H9 (cell line): ENCODE data around the gene C1orf198. TPM values are rescaled to one million over a fixed set of nuclear protein-coding genes. Genes with fewer than 3 reads are reported as not detected.

ENCODE experiments used
- DNase-seq: peaks from one replicate; pipeline ENCODE4 v3.0.0-alpha.2; 2017
- H2AFZ ChIP-seq: one replicate; pipeline ENCODE4 v1.6.1; 2013; ENCODE audit warnings: mild to moderate bottlenecking, low read length, control low read depth, moderate library complexity
- H2AK5ac ChIP-seq: 2 replicates; pipeline ENCODE4 v1.6.1; 2013; ENCODE audit warnings: low read length, control low read depth, mixed read lengths; ENCODE audit not compliant: insufficient read length
- H2BK120ac ChIP-seq: one replicate; pipeline ENCODE4 v1.6.1; 2013; ENCODE audit warnings: low read depth, mild to moderate bottlenecking, low read length, control low read depth, inconsistent platforms; ENCODE audit not compliant: poor library complexity, severe bottlenecking
- H2BK12ac ChIP-seq: 2 replicates; pipeline ENCODE4 v1.6.1; 2013; ENCODE audit warnings: low read length, control low read depth, mixed read lengths, low read depth; ENCODE audit not compliant: insufficient read length
- H2BK15ac ChIP-seq: 2 replicates; pipeline ENCODE4 v1.6.1; 2013; ENCODE audit warnings: low read depth, low read length, control low read depth
- H2BK20ac ChIP-seq: one replicate; pipeline ENCODE4 v1.6.1; 2013; ENCODE audit warnings: low read depth, mild to moderate bottlenecking, low read length, control low read depth, inconsistent platforms; ENCODE audit not compliant: poor library complexity, severe bottlenecking
- H2BK5ac ChIP-seq: 2 replicates; pipeline ENCODE4 v1.6.1; 2013; ENCODE audit warnings: low read length, control low read depth, mixed read lengths; ENCODE audit not compliant: insufficient read length
- H3K14ac ChIP-seq: 2 replicates; pipeline ENCODE4 v1.6.1; 2013; ENCODE audit warnings: low read length, control low read depth; ENCODE audit not compliant: insufficient read depth
- H3K18ac ChIP-seq: 2 replicates; pipeline ENCODE4 v1.6.1; 2013; ENCODE audit warnings: low read depth, mild to moderate bottlenecking, mixed read lengths, low read length, control low read depth; ENCODE audit not compliant: insufficient read length
- H3K23ac ChIP-seq: 2 replicates; pipeline ENCODE4 v1.6.1; 2013; ENCODE audit warnings: low read length, control low read depth, mixed read lengths, low read depth; ENCODE audit not compliant: insufficient read length
- H3K23me2 ChIP-seq: 2 replicates; pipeline ENCODE4 v1.6.1; 2013; ENCODE audit warnings: low read depth, mild to moderate bottlenecking, mixed read lengths, low read length, control low read depth; ENCODE audit not compliant: insufficient read length, poor library complexity, severe bottlenecking
- H3K27ac ChIP-seq: 2 replicates; pipeline ENCODE4 v1.5.1; 2013; ENCODE audit warnings: low read length, control low read depth, mixed read lengths, low read depth; ENCODE audit not compliant: insufficient read length
- H3K27me3 ChIP-seq: 2 replicates; pipeline ENCODE4 v1.6.1; 2013; ENCODE audit warnings: low read length, control low read depth, inconsistent platforms; ENCODE audit not compliant: insufficient read depth
- H3K4ac ChIP-seq: 2 replicates; pipeline ENCODE4 v1.6.1; 2013; ENCODE audit warnings: low read depth, mild to moderate bottlenecking, control low read depth, inconsistent platforms, low read length, moderate library complexity
- H3K4me1 ChIP-seq: 2 replicates; pipeline ENCODE4 v1.6.1; 2013; ENCODE audit warnings: low read length, control low read depth, inconsistent platforms; ENCODE audit not compliant: insufficient read depth
- H3K4me2 ChIP-seq: 2 replicates; pipeline ENCODE4 v1.6.1; 2013; ENCODE audit warnings: low read length, control low read depth, mixed read lengths; ENCODE audit not compliant: insufficient read length, insufficient read depth
- H3K56ac ChIP-seq: 2 replicates; pipeline ENCODE4 v1.6.1; 2013; ENCODE audit warnings: low read depth, mild to moderate bottlenecking, mixed read lengths, low read length, control low read depth; ENCODE audit not compliant: insufficient read length
- H3K79me1 ChIP-seq: 2 replicates; pipeline ENCODE4 v1.6.1; 2013; ENCODE audit warnings: low read depth, mild to moderate bottlenecking, moderate library complexity, low read length, control low read depth, inconsistent platforms; ENCODE audit not compliant: insufficient read depth, poor library complexity, severe bottlenecking
- H3K79me2 ChIP-seq: 2 replicates; pipeline ENCODE4 v1.6.1; 2013; ENCODE audit warnings: low read length, control low read depth, inconsistent platforms; ENCODE audit not compliant: insufficient read depth
- H3K9ac ChIP-seq: 2 replicates; pipeline ENCODE4 v1.6.1; 2013; ENCODE audit warnings: low read length, control low read depth, mixed read lengths; ENCODE audit not compliant: insufficient read length; ENCODE audit errors: extremely low read depth
- H3K9me3 ChIP-seq: one replicate; pipeline ENCODE4 v1.6.1; 2013; ENCODE audit warnings: low read depth, low read length, inconsistent platforms; ENCODE audit not compliant: control insufficient read depth
- H3T11ph ChIP-seq: one replicate; pipeline ENCODE4 v1.6.1; 2013; ENCODE audit warnings: mild to moderate bottlenecking, low read length, control low read depth, inconsistent platforms
- H4K20me1 ChIP-seq: one replicate; pipeline ENCODE4 v1.6.1; 2013; ENCODE audit not compliant: control insufficient read depth, insufficient read length, insufficient read depth
- H4K5ac ChIP-seq: 2 replicates; pipeline ENCODE4 v1.6.1; 2013; ENCODE audit warnings: low read depth, mild to moderate bottlenecking, mixed read lengths, low read length, control low read depth; ENCODE audit not compliant: insufficient read length
- H4K8ac ChIP-seq: replicated peaks from 2 replicates; pipeline ENCODE4 v1.6.1; 2013; ENCODE audit warnings: low read length, control low read depth, mixed read lengths, low read depth; ENCODE audit not compliant: insufficient read length
- H4K91ac ChIP-seq: 2 replicates; pipeline ENCODE4 v1.6.1; 2013; ENCODE audit warnings: low read depth, mild to moderate bottlenecking, moderate library complexity, mixed read lengths, low read length, control low read depth; ENCODE audit not compliant: insufficient read length
- H3K27ac Mint-ChIP-seq, 3 experiments: 2 replicates in 2 of 3; 3 replicates in 1 of 3; pipeline ENCODE4 v1.8.0; 2020 to 2021; ENCODE audit warnings: mixed read lengths in 3 of 3, mild to moderate bottlenecking in 1 of 3, moderate library complexity in 1 of 3
- H3K27me3 Mint-ChIP-seq: 2 replicates; pipeline ENCODE4 v1.8.0; 2021; ENCODE audit warnings: low read depth, mild to moderate bottlenecking, moderate library complexity, mixed read lengths
- H3K36me3 Mint-ChIP-seq, 3 experiments: 2 replicates in 2 of 3; 3 replicates in 1 of 3; pipeline ENCODE4 v1.8.0; 2020 to 2021; ENCODE audit warnings: low read depth in 3 of 3, mixed read lengths in 3 of 3; ENCODE audit not compliant: insufficient read depth in 1 of 3
- H3K4me1 Mint-ChIP-seq, 2 experiments: 2 replicates each; pipeline ENCODE4 v1.8.0; 2020; ENCODE audit warnings: mixed read lengths in 2 of 2
- H3K4me3 Mint-ChIP-seq, 2 experiments: 2 replicates in 1 of 2; 3 replicates in 1 of 2; pipeline ENCODE4 v1.8.0; 2020 to 2021; ENCODE audit warnings: mild to moderate bottlenecking in 2 of 2, mixed read lengths in 2 of 2, moderate library complexity in 1 of 2
- H3K9me3 Mint-ChIP-seq, 2 experiments: 2 replicates in 1 of 2; 3 replicates in 1 of 2; pipeline ENCODE4 v1.8.0; 2020; ENCODE audit warnings: mild to moderate bottlenecking in 2 of 2, mixed read lengths in 2 of 2, moderate library complexity in 1 of 2
- CTCF ChIP-seq: fragments of 200-600 bp; sonication (generic); conservative IDR thresholded peaks from 3 replicates; pipeline ENCODE4 v1.8.0; 2021; ENCODE audit warnings: antibody characterized with exemption, mild to moderate bottlenecking
- WGBS: extraction: QIAGEN DNeasy Blood & Tissue Kit; methylation state at CpG from one replicate; pipeline ENCODE4 v1.1.7; 2013; ENCODE audit warnings: missing lambda C conversion rate, low lambda C conversion rate, mixed read lengths; ENCODE audit not compliant: insufficient read length; ENCODE audit errors: extremely low coverage; 5-methylcytosine and 5-hydroxymethylcytosine counted together
- total RNA-seq: library from RNA; stranded (reverse); gene quantifications from 2 replicates; pipeline ENCODE4 v1.2.1, GENCODE V29; 2021

The C1orf198 gene
- total RNA-seq, 1 experiment from 2014 or later: 28.9 TPM

- Histone ChIP-seq H3K23me2 (no peaks in the 10 kb centered on the region), H2BK120ac (no peak overlapping the region), H2BK15ac (no peak overlapping the region), H4K8ac (no peak overlapping the region), H3K27ac (no peak overlapping the region), H3K9ac (no peak overlapping the region), H2AK5ac (no peak overlapping the region), H3K4me1 (no peaks in the 10 kb centered on the region), H3K14ac (no peak overlapping the region), H2AFZ (no peak overlapping the region), H3K56ac (no peak overlapping the region), H2BK5ac (no peak overlapping the region), H3K79me2 (no peaks in the 10 kb centered on the region), H3K79me1 (no peaks in the 10 kb centered on the region), H2BK20ac (no peak overlapping the region), H4K5ac (no peak overlapping the region), H3K23ac (no peak overlapping the region), H3K4me2 (no peak overlapping the region), H3K18ac (no peak overlapping the region), H3K27me3 (no peaks in the 10 kb centered on the region), H4K20me1 (no peaks in the 10 kb centered on the region), H3T11ph (no peak overlapping the region), H4K91ac (no peak overlapping the region), H3K9me3 (no peaks in the 10 kb centered on the region), H2BK12ac (no peak overlapping the region), H3K4ac (no peak overlapping the region)
- no peaks in the 10 kb centered on the region for H3K4me1 Mint-ChIP-seq
- no CpG with 5 or more reads among the region's 4 CpGs for WGBS
- DNase-seq: no peak
- no peak for TF ChIP-seq CTCF
- no peaks in the 10 kb centered on the region for H3K9me3 Mint-ChIP-seq
- H3K27me3 Mint-ChIP-seq: peaks cover 4% of the 10 kb centered on the region; the same call in 1 of the 2 replicates
- H3K27ac Mint-ChIP-seq: no peak overlapping the region
- no peak overlapping the region for H3K4me3 Mint-ChIP-seq
- no peaks in the 10 kb centered on the region; a peak in 1 of 7 replicates for H3K36me3 Mint-ChIP-seq
Observed at GRCh38 chr1:230907472-230908205, 39.3 kb upstream of the C1orf198 start.
